Naive thymus-derived CD8-positive, alpha-beta T cell (primary cell): ENCODE results near the gene RASSF7. TPM values are rescaled to one million over a fixed set of nuclear protein-coding genes. Genes with fewer than 3 reads are reported as not detected.

ENCODE experiments used
- ATAC-seq, 2 donors: fragments of 150-1000 bp; cut with Tn5 transposase in 1 of 2; sonication (Bioruptor Pico), chemical (Tn5 transposase) in 1 of 2; 1 replicate in 1 of 2; 2 replicates in 1 of 2; pipeline ENCODE4 v1.10.0; 2021; ENCODE audit warnings: mild to moderate bottlenecking in 2 of 2, moderate library complexity in 2 of 2
- POLR2A ChIA-PET: fragments of 350-600 bp; sonication (Branson Sonifier 250); formaldehyde crosslinking; loops from one replicate; lab custom pipeline; 2021; ENCODE audit warnings: antibody characterized with exemption; lab: Charles Lee
- DNase-seq, 10 donors: peaks; one replicate each; pipeline versions ENCODE4 v3.0.0 to v3.0.0-alpha.2; 2020 to 2022
- H3K27ac Mint-ChIP-seq, 10 donors: one replicate each; pipeline ENCODE4 v1.8.0; 2020 to 2022; ENCODE audit warnings: mild to moderate bottlenecking in 10 of 10, mixed read lengths in 10 of 10, moderate library complexity in 4 of 10, inconsistent platforms in 1 of 10
- H3K27me3 Mint-ChIP-seq, 5 donors: one replicate each; pipeline ENCODE4 v1.8.0; 2021 to 2022; ENCODE audit warnings: mixed read lengths in 5 of 5
- H3K36me3 Mint-ChIP-seq, 3 donors: one replicate each; pipeline ENCODE4 v1.8.0; 2020 to 2022; ENCODE audit warnings: mixed read lengths in 3 of 3, mild to moderate bottlenecking in 2 of 3, inconsistent platforms in 1 of 3
- H3K4me1 Mint-ChIP-seq, 4 donors: one replicate each; pipeline ENCODE4 v1.8.0; 2021 to 2022; ENCODE audit warnings: mixed read lengths in 4 of 4
- H3K4me3 Mint-ChIP-seq, 10 donors: one replicate each; pipeline ENCODE4 v1.8.0; 2020 to 2022; ENCODE audit warnings: mild to moderate bottlenecking in 10 of 10, mixed read lengths in 10 of 10, moderate library complexity in 6 of 10, inconsistent platforms in 1 of 10
- H3K9me3 Mint-ChIP-seq, 9 donors: one replicate each; pipeline ENCODE4 v1.8.0; 2020 to 2022; ENCODE audit warnings: mixed read lengths in 9 of 9, mild to moderate bottlenecking in 3 of 9, inconsistent platforms in 1 of 9, moderate library complexity in 1 of 9
- polyA plus RNA-seq, 3 donors: library from polyadenylated mRNA; unstranded; fragments of 300-500 nt; fragmentation: Illumina TruSeq; gene quantifications; one replicate each; pipeline ENCODE4 v1.2.3, GENCODE V29; 2021
- total RNA-seq, 8 experiments: library from RNA in 2 of 8; stranded (reverse) in 2 of 8; gene quantifications; one replicate each; pipeline ENCODE4 v1.2.3 and lab custom pipeline; 2021 to 2026

RASSF7 gene
- total and polyA plus RNA-seq, 5 experiments from 2014 or later: 22.5 to 37.6 (median 32.3) TPM

DNA sequence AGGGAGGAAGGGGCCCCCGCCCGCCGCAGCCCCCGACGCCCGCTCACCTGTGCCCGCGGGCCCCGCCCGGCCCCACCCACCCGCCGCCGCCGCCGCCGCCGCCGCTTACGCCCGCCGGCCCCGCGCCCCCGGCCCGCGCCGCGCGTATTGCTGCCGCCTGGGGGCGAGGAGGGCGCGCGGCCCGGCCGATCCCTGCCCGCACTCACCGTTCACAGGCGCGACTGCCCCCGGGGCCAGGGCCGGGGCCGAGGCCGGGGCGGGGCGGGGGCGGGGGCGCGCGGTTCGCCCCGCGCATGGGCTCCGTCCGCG is 25.6 kb upstream of the RASSF7 start:
- peak; percentile 16 to 20 for ATAC-seq
- DNase-seq: peak in 1 of 10 donors; percentile 60
- H3K4me1 Mint-ChIP-seq: peaks cover 2 to 25% (median 18%) of the 10 kb centered on the region in 4 donors
- no peak overlapping the region for H3K27ac Mint-ChIP-seq
- no peaks in the 10 kb centered on the region for H3K9me3 Mint-ChIP-seq
- POLR2A ChIA-PET: interaction anchor here (0.8 to 5.5 kb wide), 15 partner anchors 9 to 328 kb away, joined by 3 to 42 read pairs (median 4); partner anchors contain the start of genes BET1L, PNPLA2, RIC8A and RNH1
- peak overlapping the region in 1 of 10 donors; percentile 85 for H3K4me3 Mint-ChIP-seq
- H3K27me3 Mint-ChIP-seq: no peaks in the 10 kb centered on the region
- H3K36me3 Mint-ChIP-seq: peaks cover 0 to 12% (median 0%) of the 10 kb centered on the region in 3 donors

DNA sequence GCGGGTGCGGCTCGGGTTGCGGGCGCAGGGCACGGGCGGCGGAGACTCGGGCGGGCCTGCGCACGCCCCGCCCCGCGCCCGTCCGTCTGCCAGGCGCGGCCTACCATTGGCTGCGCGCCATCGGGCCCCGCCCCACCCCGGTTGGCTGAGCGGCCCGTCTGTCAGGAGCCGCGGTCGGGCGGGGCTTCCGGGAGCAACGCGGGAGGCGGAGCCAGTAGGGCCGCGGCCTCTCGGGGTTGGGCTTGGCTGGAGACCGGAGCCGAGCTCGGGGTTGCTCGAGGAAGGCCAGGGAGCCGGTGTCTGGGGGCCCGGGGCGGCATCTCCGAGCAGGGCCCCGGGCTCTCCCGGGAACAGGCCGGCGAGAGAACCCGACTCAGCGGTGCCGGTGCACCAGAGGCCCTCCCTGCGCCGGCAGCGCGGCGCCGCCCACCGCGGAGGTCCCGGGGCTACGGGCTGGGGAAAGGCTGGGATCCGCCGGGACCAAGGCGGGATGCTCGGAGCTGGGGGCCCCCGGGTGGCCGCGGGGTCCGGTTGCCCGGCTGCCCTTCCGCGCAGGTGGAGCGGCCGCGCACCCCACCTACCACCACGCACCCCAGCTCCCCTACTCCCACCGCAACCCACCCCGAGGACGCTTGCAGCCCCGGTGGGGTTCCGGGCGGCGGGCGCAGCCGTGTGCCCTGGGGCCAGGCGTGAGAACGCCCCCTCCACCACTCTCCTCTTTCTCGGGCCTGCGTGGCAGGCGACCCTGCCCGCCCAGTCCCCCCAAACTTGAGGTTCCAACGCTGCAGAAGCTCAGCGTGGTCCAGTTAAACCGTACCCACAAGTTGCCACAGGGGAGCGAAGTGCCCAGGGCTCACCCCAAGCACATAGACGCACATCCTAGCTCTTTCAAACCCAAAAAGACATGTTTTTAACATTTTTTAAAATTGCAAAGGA is 25.0 kb upstream of the RASSF7 start, which contains the start of gene HRAS:
Gene HRAS (minus strand): TSS at position 58 of the 936 bp plus-strand sequence.
- ATAC-seq (peak; percentile 72 to 79), DNase-seq (peak; percentile 90 to 98 (median 96))
- peaks cover 2 to 25% (median 18%) of the 10 kb centered on the region in 4 donors for H3K4me1 Mint-ChIP-seq
- peak within 1 kb of the TSS; percentile 85 to 97 (median 96) for H3K4me3 Mint-ChIP-seq
- peak within 1 kb of the TSS; percentile 89 to 99 (median 98) for H3K27ac Mint-ChIP-seq
- H3K36me3 Mint-ChIP-seq: peaks cover 0 to 10% (median 0%) of the 10 kb centered on the region in 3 donors
- POLR2A ChIA-PET: interaction anchor here (0.6 to 5.5 kb wide), 34 partner anchors 10 to 329 kb away, joined by 3 to 42 read pairs (median 4); partner anchors contain the start of genes BET1L, DEAF1, PHRF1 and PNPLA2
- no peaks in the 10 kb centered on the region for H3K9me3 Mint-ChIP-seq
- no peaks in the 10 kb centered on the region for H3K27me3 Mint-ChIP-seq

DNA sequence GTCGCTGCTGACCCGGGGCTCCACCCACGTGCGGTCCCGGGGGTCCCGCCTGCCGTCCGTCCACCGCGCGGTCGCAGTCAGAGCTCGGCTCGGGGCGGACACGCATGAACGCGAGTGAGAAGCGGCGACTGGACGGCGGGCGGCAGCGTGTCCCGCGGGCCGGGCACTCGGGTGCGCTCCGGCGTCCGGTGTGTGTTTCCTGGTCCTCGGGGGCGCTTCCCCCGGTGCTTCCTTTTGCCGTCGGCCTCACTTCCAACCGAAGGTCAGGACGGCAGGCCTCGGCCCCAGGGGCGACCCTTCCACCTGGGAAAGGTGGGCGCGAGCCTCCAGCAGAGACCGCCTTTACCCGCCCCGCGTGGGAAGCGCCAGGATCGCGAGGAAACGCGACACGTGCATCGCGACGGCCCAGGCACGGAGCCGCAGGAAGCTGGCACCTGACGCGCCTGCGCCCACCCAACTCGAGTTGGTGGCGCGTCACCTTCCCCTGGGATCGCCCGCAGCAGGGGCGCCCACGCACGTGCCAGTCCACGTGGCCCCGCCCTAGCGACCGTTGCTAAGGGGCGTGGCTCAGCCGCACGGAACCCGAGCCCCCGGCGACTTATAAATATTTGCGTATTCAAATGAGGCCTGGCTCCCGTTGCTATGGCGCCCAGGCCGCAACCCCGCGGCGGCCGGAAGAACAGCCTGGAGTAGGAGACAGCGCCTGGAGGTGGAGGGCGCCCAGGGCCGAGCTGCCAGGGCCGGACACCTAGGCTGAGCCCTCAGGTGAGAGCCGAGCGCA is 23.7 kb upstream of the RASSF7 start, which contains the start of gene LRRC56:
Gene LRRC56 (plus strand): TSS at position 687 of the 781 bp plus-strand sequence. CDS start 3,158 bp downstream, outside the sequence.
- Mint-ChIP-seq H3K4me3 (peak within 1 kb of the TSS; percentile 85 to 97 (median 96)), H3K9me3 (no peaks in the 10 kb centered on the region), H3K27me3 (no peaks in the 10 kb centered on the region), H3K36me3 (peaks cover 0 to 6% (median 0%) of the 10 kb centered on the region in 3 donors), H3K4me1 (peaks cover 2 to 25% (median 18%) of the 10 kb centered on the region in 4 donors), H3K27ac (peak within 1 kb of the TSS; percentile 89 to 99 (median 98))
- peak; percentile 46 to 52 for ATAC-seq
- POLR2A ChIA-PET: interaction anchor here (0.6 to 5.5 kb wide), 23 partner anchors 14 to 330 kb away, joined by 3 to 42 read pairs (median 4); partner anchors contain the start of genes BET1L, DEAF1, LMNTD2 and PGGHG
- peak; percentile 88 to 97 (median 93) for DNase-seq

DNA sequence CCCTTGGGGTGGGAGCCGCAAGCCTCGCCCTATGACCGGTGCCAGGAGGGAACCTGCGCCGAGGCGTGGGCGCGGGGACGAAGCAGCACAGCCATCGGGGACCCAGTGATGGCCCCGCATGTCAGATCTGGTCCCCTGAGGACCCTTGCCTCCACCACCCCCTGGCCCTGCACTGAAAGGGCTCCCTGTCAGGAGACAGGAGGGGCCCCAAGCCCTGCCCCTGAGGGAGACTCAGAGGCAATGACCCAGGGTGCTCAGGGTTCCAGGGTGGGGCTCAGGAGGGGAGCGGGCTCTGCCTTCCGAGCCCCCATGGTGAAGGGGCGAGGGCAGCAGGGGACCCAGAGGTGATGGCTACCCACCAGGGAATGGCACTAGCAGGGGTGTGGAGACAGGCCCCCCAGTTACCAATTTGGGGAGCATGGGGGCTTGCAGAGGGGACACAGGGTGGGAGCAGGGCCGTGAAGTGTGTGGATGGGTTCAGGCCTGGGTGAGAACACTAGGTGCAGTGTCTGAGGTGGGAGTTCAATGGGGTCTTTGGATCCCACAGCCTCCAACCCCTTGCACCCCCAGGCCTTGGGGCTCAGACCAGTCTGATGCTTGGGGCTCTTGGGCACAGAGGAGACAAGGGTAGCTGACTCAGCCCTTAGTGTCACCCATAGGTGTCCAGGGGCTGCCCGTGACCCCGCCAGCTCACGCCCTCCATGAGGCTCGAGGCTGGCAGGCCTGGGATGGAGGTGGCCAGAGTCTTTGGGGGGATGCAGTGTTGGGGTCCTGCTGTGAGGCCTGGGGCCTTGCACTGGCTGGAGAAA is 22.9 kb upstream of the RASSF7 start:
- Mint-ChIP-seq H3K4me3 (peak overlapping the region; percentile 59 to 85 (median 73)), H3K9me3 (no peaks in the 10 kb centered on the region), H3K27ac (peak overlapping the region; percentile 48 to 98 (median 86)), H3K4me1 (peaks cover 2 to 25% (median 18%) of the 10 kb centered on the region in 4 donors), H3K27me3 (no peaks in the 10 kb centered on the region), H3K36me3 (peaks cover 0 to 4% (median 2%) of the 10 kb centered on the region in 3 donors)
- DNase-seq: no peak
- POLR2A ChIA-PET: interaction anchor here (0.7 to 5.5 kb wide), 11 partner anchors 15 to 260 kb away, joined by 3 to 42 read pairs (median 5); partner anchors contain the start of genes LMNTD2, PGGHG, RNH1 and SLC25A22
- no peak for ATAC-seq

DNA sequence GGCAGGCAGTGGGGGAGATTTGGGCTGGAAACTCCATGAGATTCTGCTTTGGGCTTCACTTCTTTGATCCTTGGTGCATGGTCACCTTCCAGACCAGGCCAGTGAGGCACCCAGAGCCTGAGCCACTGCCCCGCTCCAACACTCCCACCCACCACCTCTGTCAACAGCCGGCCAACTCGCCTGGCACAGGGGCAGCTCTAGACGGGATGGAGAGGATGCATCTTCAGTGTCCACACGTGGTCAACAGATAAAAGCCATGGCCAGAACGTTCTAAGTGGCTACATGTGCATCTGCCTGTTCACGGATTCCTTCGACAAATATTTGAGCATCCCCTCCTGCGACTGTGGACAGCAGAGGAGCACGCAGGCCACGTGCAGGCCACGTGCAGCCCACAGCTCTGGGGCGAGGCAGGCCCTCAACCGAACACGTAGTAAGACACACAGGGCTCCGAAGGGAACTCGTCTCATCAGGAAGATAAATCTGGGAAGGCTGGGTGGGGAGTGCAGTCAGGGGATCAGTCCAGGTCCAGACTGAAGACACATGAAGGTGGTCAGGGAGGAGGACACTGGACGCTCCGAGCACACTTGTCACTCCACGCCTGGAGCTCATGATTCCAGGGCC is 22.2 kb upstream of the RASSF7 start:
- Mint-ChIP-seq H3K27me3 (no peaks in the 10 kb centered on the region), H3K4me1 (peaks cover 2 to 25% (median 18%) of the 10 kb centered on the region in 4 donors), H3K9me3 (no peaks in the 10 kb centered on the region), H3K36me3 (peaks cover 0 to 4% (median 2%) of the 10 kb centered on the region in 3 donors), H3K4me3 (peak overlapping the region in 7 of 10 donors; percentile 23 to 81 (median 53)), H3K27ac (peak overlapping the region in 9 of 10 donors; percentile 59 to 98 (median 81))
- POLR2A ChIA-PET: interaction anchor here (0.7 to 1.2 kb wide), 3 partner anchors 18 to 132 kb away, joined by 3 to 5 read pairs (median 4); no protein-coding TSS in a partner anchor
- ATAC-seq (no peak), DNase-seq (peak in 1 of 10 donors; percentile 59)

DNA sequence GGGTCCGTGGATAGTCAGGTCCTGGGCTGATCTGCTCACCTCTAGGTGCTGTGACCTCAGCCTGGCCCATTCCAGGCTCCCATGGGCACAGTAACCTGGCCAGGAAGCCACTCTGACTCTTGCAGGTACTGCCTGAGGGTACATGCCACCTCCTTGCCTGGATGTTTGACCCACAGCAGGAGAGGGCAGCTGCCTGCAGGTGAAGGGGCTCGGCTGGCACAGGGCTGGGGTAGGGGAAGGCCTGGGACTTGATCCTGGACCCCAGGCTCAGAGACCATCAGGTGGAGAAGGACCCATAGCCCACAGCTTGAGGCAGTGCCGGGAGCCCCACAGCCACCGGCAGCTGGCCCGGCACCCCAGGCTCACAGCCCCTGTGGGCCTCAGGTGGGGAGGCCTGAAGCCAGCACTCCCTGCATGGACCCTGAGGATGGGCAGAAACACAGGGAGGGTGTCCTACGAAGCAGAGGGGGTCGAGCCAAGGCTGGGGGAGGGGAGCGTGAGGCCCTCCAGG is 20.7 kb upstream of the RASSF7 start:
- H3K4me3 Mint-ChIP-seq: no peak overlapping the region
- H3K36me3 Mint-ChIP-seq: peaks cover 0 to 4% (median 2%) of the 10 kb centered on the region in 3 donors
- DNase-seq: peak in 1 of 10 donors; percentile 59
- H3K9me3 Mint-ChIP-seq: no peaks in the 10 kb centered on the region
- ATAC-seq: no peak
- peaks cover 2 to 20% (median 18%) of the 10 kb centered on the region in 4 donors for H3K4me1 Mint-ChIP-seq
- no peaks in the 10 kb centered on the region for H3K27me3 Mint-ChIP-seq
- H3K27ac Mint-ChIP-seq: peak overlapping the region in 1 of 10 donors; percentile 43
- POLR2A ChIA-PET: interaction anchor here (0.8 to 1.1 kb wide), 2 partner anchors 11 to 16 kb away, joined by 3 to 4 read pairs; no protein-coding TSS in a partner anchor

DNA sequence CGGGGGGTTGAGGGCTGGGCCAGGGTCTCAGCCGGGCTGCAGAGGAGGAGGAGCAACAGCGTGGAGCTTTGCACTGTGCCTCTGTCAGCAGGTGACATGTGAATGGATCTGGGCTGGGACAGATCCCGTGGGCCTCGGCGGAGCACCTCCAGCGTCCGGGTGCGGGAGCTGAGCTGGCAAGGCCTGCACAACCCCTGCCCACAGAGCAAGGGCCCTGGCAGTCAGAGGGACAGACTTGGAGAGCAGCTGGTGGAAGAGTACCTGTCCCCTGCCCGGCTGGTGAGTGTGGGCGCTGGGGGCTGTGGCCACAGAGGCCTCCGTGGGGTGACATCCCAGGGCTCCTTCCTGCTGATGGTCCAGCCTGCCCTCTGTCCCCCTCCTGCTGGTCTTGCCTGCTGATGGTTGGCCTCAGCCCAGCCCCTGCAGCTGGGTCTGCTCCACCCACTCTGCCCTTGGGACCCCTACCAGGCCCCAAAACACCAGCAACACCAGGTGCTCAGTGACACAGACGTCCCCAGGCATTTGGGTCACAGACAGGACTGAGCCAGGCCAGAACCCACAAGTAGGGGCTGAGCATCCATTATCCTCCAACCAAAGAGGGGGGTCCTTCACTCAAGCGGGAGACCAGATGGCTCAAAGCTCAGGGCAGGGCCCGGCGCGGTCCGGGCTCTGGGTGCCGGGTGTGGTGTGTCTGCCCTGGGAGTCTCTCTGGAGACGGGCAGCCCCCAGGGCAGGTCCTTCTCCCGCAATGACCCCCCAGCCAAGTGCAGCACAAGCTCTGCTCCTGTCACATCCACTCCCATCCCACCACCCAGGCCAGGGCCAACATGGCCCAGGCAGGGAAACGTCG is 20.0 kb upstream of the RASSF7 start:
- POLR2A ChIA-PET: interaction anchor here (0.8 kb wide), 1 partner anchor 12 kb away, joined by 3 read pairs; no protein-coding TSS in a partner anchor
- no peak overlapping the region for H3K4me3 Mint-ChIP-seq
- no peaks in the 10 kb centered on the region for H3K9me3 Mint-ChIP-seq
- no peak for DNase-seq
- no peaks in the 10 kb centered on the region for H3K27me3 Mint-ChIP-seq
- ATAC-seq: no peak
- H3K36me3 Mint-ChIP-seq: peaks cover 0 to 4% (median 2%) of the 10 kb centered on the region in 3 donors
- H3K4me1 Mint-ChIP-seq: peaks cover 2 to 20% (median 18%) of the 10 kb centered on the region in 4 donors
- H3K27ac Mint-ChIP-seq: peak overlapping the region in 1 of 10 donors; percentile 4

DNA sequence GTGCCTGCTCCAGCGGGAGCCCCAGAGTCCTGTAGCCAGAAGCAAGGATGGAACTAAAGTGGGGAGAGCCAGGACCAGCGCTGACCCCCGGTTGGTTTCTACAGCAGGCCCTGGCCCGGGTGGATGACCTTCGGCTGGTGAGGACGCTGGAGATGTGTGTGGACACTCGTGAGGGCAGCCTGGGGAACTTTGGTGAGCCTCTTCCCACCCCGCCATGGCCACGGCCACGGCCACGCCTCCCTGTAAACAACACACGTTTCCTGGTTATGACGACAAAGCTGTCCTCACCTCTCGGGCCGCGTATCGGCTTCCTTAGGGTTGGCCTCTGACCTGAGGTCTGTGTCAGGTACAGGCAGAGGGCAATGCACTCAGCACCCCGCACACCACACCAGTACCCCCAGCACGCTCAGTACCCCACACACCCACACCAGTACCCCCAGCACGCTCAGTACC is 19.3 kb upstream of the RASSF7 start:
- ATAC-seq: no peak
- DNase-seq: peak in 1 of 10 donors; percentile 58
- peaks cover 0 to 16% (median 13%) of the 10 kb centered on the region in 4 donors for H3K4me1 Mint-ChIP-seq
- H3K36me3 Mint-ChIP-seq: peaks cover 0 to 4% (median 2%) of the 10 kb centered on the region in 3 donors
- no peaks in the 10 kb centered on the region for H3K9me3 Mint-ChIP-seq
- no peaks in the 10 kb centered on the region for H3K27me3 Mint-ChIP-seq
- POLR2A ChIA-PET: no interaction called here
- no peak overlapping the region for H3K4me3 Mint-ChIP-seq
- peak overlapping the region in 1 of 10 donors; percentile 65 for H3K27ac Mint-ChIP-seq

DNA sequence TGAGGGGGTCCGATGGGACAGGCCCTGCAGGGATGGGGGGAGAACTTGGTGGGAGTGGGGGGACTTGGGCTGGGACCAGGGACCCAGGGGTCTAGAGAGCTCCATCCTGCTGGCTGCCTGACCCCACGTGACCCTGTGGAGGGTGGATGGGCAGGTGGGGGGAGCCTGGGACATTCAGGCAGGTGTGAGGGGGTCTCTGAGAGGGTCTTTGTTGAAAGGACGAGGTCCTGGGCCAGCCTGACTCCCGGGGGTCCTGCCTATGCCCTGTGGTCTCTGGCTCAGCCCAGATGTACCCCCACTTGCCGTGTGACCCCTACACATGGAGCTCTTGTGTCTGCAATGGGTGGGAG is 16.0 kb upstream of the RASSF7 start:
- ATAC-seq (no peak), DNase-seq (no peak)
- H3K4me3 Mint-ChIP-seq: no peak overlapping the region
- peak overlapping the region in 1 of 10 donors; percentile 2 for H3K27ac Mint-ChIP-seq
- H3K36me3 Mint-ChIP-seq: peaks cover 0 to 4% (median 2%) of the 10 kb centered on the region in 3 donors
- H3K9me3 Mint-ChIP-seq: no peaks in the 10 kb centered on the region
- no peaks in the 10 kb centered on the region for H3K4me1 Mint-ChIP-seq
- POLR2A ChIA-PET: interaction anchor here (0.8 kb wide), 1 partner anchor 150 kb away, joined by 3 read pairs; the partner anchor contains the start of genes DEAF1 and TMEM80
- peaks cover 0 to 1% (median 0%) of the 10 kb centered on the region in 5 donors for H3K27me3 Mint-ChIP-seq

DNA sequence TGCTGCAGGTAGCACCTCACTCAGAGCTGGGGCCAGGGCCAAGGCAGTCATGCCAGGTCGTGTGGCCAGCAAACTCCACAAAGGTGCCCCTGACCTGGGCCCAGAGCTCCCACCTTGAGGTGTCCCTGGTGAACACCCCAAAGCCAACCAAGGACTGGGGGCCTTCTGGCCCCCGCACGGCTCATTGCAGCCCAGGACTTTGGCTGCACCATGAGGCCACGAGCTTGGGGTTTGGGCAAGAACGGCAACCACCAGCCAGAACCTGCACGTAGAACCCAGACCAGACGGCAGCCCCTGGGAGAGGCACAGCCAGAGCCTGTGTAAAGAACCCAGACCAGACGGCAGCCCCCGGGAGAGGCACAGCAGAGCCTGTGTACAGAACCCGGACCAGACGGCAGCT is 15.6 kb upstream of the RASSF7 start:
- Mint-ChIP-seq H3K27me3 (peaks cover 0 to 1% (median 0%) of the 10 kb centered on the region in 5 donors), H3K9me3 (no peaks in the 10 kb centered on the region), H3K4me1 (no peaks in the 10 kb centered on the region), H3K4me3 (no peak overlapping the region), H3K36me3 (peaks cover 0 to 4% (median 2%) of the 10 kb centered on the region in 3 donors), H3K27ac (no peak overlapping the region)
- POLR2A ChIA-PET: interaction anchor here (0.8 kb wide), 1 partner anchor 150 kb away, joined by 3 read pairs; the partner anchor contains the start of genes DEAF1 and TMEM80
- DNase-seq: no peak
- no peak for ATAC-seq
